IgD-negative memory B cell (primary cell): ENCODE measurements around the gene MAX. TPM values are rescaled to one million over a fixed set of nuclear protein-coding genes. Genes with fewer than 3 reads are reported as not detected.

Experiments
- H3K27ac Mint-ChIP-seq, 3 donors: one replicate each; pipeline ENCODE4 v1.8.0; 2020 to 2022; ENCODE audit warnings: mild to moderate bottlenecking in 3 of 3, mixed read lengths in 3 of 3, moderate library complexity in 1 of 3
- H3K27me3 Mint-ChIP-seq: one replicate; pipeline ENCODE4 v1.8.0; 2021; ENCODE audit warnings: mixed read lengths
- H3K36me3 Mint-ChIP-seq: one replicate; pipeline ENCODE4 v1.8.0; 2020; ENCODE audit warnings: mild to moderate bottlenecking, mixed read lengths
- H3K4me1 Mint-ChIP-seq, 3 donors: one replicate each; pipeline ENCODE4 v1.8.0; 2020 to 2022; ENCODE audit warnings: mixed read lengths in 3 of 3, mild to moderate bottlenecking in 1 of 3
- H3K4me3 Mint-ChIP-seq, 4 donors: one replicate each; pipeline ENCODE4 v1.8.0; 2020 to 2022; ENCODE audit warnings: mild to moderate bottlenecking in 4 of 4, mixed read lengths in 4 of 4, moderate library complexity in 3 of 4
- H3K9me3 Mint-ChIP-seq, 3 donors: one replicate each; pipeline ENCODE4 v1.8.0; 2020 to 2021; ENCODE audit warnings: mixed read lengths in 3 of 3, mild to moderate bottlenecking in 1 of 3
- polyA plus RNA-seq: library from polyadenylated mRNA; unstranded; fragments of 300-500 nt; fragmentation: Illumina TruSeq; gene quantifications from one replicate; pipeline ENCODE4 v1.2.3, GENCODE V29; 2021

The MAX gene
- polyA plus RNA-seq, 1 donor from 2014 or later, result 131 TPM

DNA sequence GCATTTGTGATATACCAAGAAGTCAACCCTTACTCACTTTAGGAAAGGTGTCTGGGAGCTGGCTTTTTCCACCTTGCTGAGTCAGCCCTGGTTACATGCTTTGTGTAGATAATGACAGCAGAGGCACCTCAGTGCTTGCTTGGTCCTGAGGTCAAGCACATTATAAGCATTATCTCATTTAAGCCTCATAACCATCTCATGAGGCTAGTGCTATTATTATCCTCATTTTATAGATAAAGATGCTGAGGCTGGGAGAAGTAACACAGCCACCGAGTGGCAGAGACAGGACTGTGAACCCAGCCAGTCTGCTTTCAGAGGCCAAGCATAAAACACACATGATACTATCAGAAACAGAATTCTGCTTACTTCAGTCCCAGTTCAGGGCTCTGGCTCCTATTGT, 29.4 kb downstream of the MAX start:
- H3K36me3 Mint-ChIP-seq, result peaks cover 4% of the 10 kb centered on the region
- H3K4me3 Mint-ChIP-seq, result no peak overlapping the region
- no peaks in the 10 kb centered on the region for H3K27me3 Mint-ChIP-seq
- H3K9me3 Mint-ChIP-seq, result no peaks in the 10 kb centered on the region
- H3K27ac Mint-ChIP-seq, result no peak overlapping the region
- H3K4me1 Mint-ChIP-seq, result peaks cover 8 to 10% (median 9%) of the 10 kb centered on the region in 3 donors

DNA sequence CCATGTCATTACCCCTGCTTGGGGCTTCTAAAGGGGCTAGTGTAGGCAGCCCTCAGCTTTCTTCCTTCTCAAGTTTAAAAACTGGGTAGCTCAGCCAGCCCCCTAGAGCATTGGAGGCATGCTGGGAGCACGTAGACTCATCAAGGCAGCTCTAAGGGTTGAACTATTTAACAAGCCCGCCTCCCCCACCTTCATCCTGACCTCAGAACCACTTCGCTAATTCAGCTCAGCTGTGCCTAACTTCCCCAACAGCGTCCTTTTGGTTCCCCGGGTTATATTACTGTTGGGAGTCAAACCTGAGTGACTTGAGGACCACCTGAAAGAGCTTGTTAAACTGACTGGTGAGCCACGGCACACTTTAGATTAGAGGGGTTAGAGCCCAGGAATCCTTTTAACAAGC, 30.1 kb downstream of the MAX start:
- no peak overlapping the region for H3K27ac Mint-ChIP-seq
- H3K36me3 Mint-ChIP-seq, result peaks cover 4% of the 10 kb centered on the region
- no peak overlapping the region for H3K4me3 Mint-ChIP-seq
- H3K27me3 Mint-ChIP-seq, result no peaks in the 10 kb centered on the region
- H3K9me3 Mint-ChIP-seq, result no peaks in the 10 kb centered on the region
- peaks cover 6 to 10% (median 8%) of the 10 kb centered on the region in 3 donors for H3K4me1 Mint-ChIP-seq

DNA sequence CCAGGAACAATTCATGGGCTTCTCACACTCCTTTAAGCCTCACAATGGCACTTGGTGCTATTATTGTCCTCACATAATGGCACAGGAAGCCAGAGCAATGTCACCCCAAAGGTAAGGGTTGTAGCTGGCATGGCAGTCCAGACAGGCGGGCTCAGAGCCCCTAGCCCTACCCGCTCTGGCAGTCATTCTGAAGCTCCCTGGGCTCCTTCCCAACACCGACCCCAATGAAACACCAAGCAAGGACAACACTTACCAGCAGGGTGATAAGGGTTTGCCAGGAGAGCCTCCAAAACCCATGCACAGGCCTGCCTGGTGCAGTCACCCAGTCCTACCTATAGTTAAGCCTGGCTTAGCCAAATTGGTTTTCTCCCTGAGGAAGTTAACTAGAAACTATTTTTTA, 30.8 kb downstream of the MAX start:
- peaks cover 2% of the 10 kb centered on the region for H3K36me3 Mint-ChIP-seq
- H3K27ac Mint-ChIP-seq, result no peak overlapping the region

DNA sequence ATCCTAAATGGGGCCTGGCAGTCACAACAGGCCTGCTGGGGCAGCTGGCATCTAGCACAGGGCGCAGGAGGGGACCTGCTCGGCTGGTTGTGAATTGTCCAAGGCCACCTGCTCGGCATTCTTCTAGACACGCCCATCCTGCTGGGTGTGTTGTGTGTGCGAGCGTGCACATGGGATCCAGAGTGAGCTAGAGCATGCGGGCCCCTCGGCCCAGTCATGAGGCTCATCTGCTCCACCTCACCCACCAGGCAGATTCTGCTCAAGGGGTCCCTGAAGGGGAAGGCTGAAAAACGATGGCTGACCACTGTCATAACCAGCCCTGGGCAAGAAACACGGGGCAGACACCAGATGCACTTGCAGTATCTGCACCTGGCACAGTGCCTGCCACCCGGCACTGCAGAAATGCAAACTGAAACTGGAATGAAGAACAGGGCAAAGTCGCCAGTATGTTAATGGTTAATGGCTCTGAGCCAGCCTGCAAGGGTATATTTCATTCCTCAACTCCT, 31.8 kb downstream of the MAX start:
- H3K27ac Mint-ChIP-seq, result peak overlapping the region in 2 of 3 donors; percentile 62 to 63
- H3K36me3 Mint-ChIP-seq, result peaks cover 6% of the 10 kb centered on the region
- H3K4me3 Mint-ChIP-seq, result no peak overlapping the region
- no peaks in the 10 kb centered on the region for H3K9me3 Mint-ChIP-seq
- no peaks in the 10 kb centered on the region for H3K27me3 Mint-ChIP-seq
- peaks cover 6 to 10% (median 8%) of the 10 kb centered on the region in 3 donors for H3K4me1 Mint-ChIP-seq

More for the DNA sequence above, 30.8 kb downstream of the MAX start:
- H3K4me1 Mint-ChIP-seq, result peaks cover 6 to 10% (median 8%) of the 10 kb centered on the region in 3 donors
- H3K9me3 Mint-ChIP-seq, result no peaks in the 10 kb centered on the region
- no peak overlapping the region for H3K4me3 Mint-ChIP-seq
- H3K27me3 Mint-ChIP-seq, result no peaks in the 10 kb centered on the region

DNA sequence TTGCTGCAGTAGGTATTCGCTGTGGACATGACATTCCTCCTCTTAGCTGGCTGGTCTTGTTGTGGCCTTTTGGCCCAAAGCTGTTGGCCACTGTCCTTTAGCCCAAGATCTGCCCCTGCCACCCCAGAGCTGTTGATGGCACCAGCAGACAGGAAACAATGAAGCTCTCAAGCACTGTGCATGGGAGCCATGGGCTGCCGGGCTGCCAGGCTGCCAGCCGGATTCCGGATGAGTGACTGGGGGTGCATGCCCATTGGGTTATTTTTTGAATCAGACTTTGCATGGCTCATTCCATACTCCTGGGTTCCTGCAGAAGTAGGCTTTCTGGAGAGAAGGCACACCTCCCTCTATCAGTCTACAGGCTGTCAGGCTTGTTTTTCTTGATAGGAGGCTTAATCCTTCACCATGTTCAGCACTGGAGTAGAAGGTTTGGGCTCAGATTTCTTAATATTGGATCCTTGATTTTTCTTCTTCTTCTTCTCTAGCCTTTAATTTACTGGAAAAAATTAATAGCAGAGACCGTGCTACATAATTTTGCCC, 32.4 kb downstream of the MAX start:
- H3K27ac Mint-ChIP-seq, result no peak overlapping the region
- no peaks in the 10 kb centered on the region for H3K27me3 Mint-ChIP-seq
- no peaks in the 10 kb centered on the region for H3K9me3 Mint-ChIP-seq
- H3K4me3 Mint-ChIP-seq, result no peak overlapping the region
- peaks cover 9% of the 10 kb centered on the region for H3K36me3 Mint-ChIP-seq
- peaks cover 5 to 6% (median 6%) of the 10 kb centered on the region in 3 donors for H3K4me1 Mint-ChIP-seq

DNA sequence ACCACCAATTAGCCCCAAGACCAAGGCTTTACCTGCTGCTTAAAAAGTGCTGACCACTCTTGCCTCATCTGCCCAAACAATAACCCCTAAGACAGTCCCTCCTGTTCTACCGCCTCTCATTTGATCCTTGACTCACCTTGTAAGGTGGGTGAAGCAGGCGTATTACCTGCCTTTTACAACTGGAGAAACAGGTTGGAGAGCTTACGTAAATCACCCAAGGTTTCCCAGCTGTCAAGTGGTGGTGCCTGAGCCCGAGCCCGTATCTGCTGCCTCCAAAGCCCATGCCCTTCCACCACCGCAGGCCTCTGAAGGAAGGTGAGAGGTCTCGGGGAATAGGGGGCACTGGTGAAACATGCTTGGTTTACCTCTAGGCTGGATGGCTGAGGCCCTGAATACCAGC, 36.6 kb downstream of the MAX start:
- Mint-ChIP-seq H3K36me3 (peaks cover 20% of the 10 kb centered on the region), H3K27ac (no peak overlapping the region), H3K4me3 (no peak overlapping the region)

GRCh38 chr14:65062096-65063075, 39.9 kb downstream of the MAX start:
- no peaks in the 10 kb centered on the region for H3K9me3 Mint-ChIP-seq
- no peak overlapping the region for H3K27ac Mint-ChIP-seq
- no peaks in the 10 kb centered on the region for H3K27me3 Mint-ChIP-seq
- H3K36me3 Mint-ChIP-seq, result peaks cover 20% of the 10 kb centered on the region
- H3K4me3 Mint-ChIP-seq, result no peak overlapping the region
- H3K4me1 Mint-ChIP-seq, result no peaks in the 10 kb centered on the region

More for the DNA sequence above, 36.6 kb downstream of the MAX start:
- H3K9me3 Mint-ChIP-seq, result no peaks in the 10 kb centered on the region
- no peaks in the 10 kb centered on the region for H3K27me3 Mint-ChIP-seq
- no peaks in the 10 kb centered on the region for H3K4me1 Mint-ChIP-seq

DNA sequence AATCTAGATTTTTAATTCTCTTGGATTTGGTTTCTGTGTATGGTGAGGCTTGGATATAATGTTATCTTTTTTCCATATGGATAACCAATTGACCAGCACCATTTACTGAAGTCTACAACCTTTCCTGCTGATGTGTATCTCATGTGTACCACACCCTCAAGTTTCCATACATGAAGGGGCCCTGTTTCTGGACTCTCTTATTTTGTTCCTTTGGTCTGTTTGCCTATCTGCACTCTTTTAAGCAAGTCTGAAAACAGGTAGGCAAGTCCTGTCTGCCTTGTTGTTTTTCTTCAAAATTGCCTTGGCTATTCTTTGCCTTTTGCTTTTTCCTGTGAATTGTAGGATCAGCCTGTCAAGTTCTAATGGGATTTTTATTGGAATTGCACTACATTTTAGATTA, 44.6 kb downstream of the MAX start:
- Mint-ChIP-seq H3K27ac (no peak overlapping the region), H3K27me3 (no peaks in the 10 kb centered on the region), H3K9me3 (no peaks in the 10 kb centered on the region), H3K4me3 (no peak overlapping the region), H3K4me1 (no peaks in the 10 kb centered on the region), H3K36me3 (peaks cover 9% of the 10 kb centered on the region)

DNA sequence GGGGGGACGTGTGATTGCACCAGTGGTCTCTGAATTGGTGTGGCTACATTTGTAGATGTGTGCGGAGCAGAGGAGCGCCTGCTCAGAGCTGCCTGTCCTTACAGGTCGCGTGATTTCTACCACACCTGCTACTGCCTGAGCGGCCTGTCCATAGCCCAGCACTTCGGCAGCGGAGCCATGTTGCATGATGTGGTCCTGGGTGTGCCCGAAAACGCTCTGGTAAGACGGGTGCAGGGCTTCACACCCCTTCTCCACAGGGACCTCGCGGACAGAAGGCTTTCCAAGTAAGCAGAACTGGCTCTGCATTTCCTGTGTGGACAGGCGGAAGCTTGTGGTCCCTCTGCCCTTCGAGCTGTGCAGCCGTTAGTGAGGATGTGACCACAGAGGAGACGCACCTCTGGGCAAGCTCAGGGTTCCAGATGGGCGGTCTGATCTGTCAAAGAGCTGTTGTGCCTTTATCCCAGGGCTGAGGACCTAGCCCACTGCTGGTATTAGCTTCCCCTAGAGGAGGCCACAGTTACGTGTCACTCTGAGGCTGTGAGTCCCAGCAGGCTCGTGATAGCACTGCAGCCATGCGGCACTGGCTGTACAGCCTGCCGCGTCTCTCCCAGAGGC, 47.7 kb downstream of the MAX start:
- Mint-ChIP-seq H3K27ac (no peak overlapping the region), H3K4me1 (peaks cover 0 to 4% (median 3%) of the 10 kb centered on the region in 3 donors), H3K27me3 (no peaks in the 10 kb centered on the region), H3K36me3 (peaks cover 2% of the 10 kb centered on the region), H3K9me3 (no peaks in the 10 kb centered on the region), H3K4me3 (no peak overlapping the region)

GRCh38 chr14:65053466-65053865, 48.9 kb downstream of the MAX start:
- no peaks in the 10 kb centered on the region for H3K27me3 Mint-ChIP-seq
- no peaks in the 10 kb centered on the region for H3K36me3 Mint-ChIP-seq
- H3K9me3 Mint-ChIP-seq, result no peaks in the 10 kb centered on the region
- H3K27ac Mint-ChIP-seq, result no peak overlapping the region
- peaks cover 0 to 4% (median 3%) of the 10 kb centered on the region in 3 donors for H3K4me1 Mint-ChIP-seq
- no peak overlapping the region for H3K4me3 Mint-ChIP-seq

- Mint-ChIP-seq H3K36me3 (peaks cover 2% of the 10 kb centered on the region), H3K4me1 (peaks cover 0 to 5% (median 3%) of the 10 kb centered on the region in 3 donors), H3K4me3 (no peak overlapping the region), H3K9me3 (no peaks in the 10 kb centered on the region), H3K27me3 (no peaks in the 10 kb centered on the region), H3K27ac (peak overlapping the region in 1 of 3 donors; percentile 80)
These were observed 49.5 kb downstream of the MAX start for GRCh38 chr14:65052832-65053231.

DNA sequence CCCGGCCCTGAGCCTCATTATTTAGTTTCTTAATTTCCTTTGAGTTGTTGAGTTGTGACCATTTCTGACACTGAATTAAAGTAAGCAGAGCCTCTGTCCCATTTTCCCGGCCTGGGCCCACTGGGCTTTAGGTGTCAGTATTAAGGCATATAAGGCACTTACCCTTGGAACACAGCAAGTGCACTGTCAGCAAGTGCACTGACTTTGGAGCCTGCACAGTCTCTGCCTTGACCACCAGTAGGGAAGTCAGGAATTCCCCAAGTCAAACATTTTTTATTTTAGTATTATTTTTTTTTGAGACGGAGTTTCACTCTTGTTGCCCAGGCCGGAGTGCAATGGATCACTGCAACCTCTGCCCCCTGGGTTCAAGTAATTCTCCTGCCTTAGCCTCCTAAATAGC, 56.6 kb downstream of the MAX start:
- peaks cover 5% of the 10 kb centered on the region for H3K36me3 Mint-ChIP-seq
- H3K27ac Mint-ChIP-seq, result no peak overlapping the region
- H3K27me3 Mint-ChIP-seq, result no peaks in the 10 kb centered on the region

GRCh38 chr14:65045006-65045405, 57.3 kb downstream of the MAX start:
- Mint-ChIP-seq H3K27me3 (no peaks in the 10 kb centered on the region), H3K27ac (no peak overlapping the region), H3K9me3 (no peaks in the 10 kb centered on the region), H3K4me3 (no peak overlapping the region), H3K4me1 (peaks cover 4 to 14% (median 6%) of the 10 kb centered on the region in 3 donors), H3K36me3 (peaks cover 5% of the 10 kb centered on the region)

More for the DNA sequence above, 56.6 kb downstream of the MAX start:
- Mint-ChIP-seq H3K9me3 (no peaks in the 10 kb centered on the region), H3K4me3 (no peak overlapping the region), H3K4me1 (peaks cover 4 to 16% (median 7%) of the 10 kb centered on the region in 3 donors)

GRCh38 chr14:65044596-65044959, 57.7 kb downstream of the MAX start:
- Mint-ChIP-seq H3K9me3 (no peaks in the 10 kb centered on the region), H3K27ac (no peak overlapping the region), H3K36me3 (peaks cover 5% of the 10 kb centered on the region), H3K4me3 (no peak overlapping the region), H3K4me1 (peaks cover 4 to 14% (median 6%) of the 10 kb centered on the region in 3 donors), H3K27me3 (no peaks in the 10 kb centered on the region)
